Fibroblast of the aortic adventitia (primary cell): ENCODE data around the gene IGSF11. TPM values are rescaled to one million over a fixed set of nuclear protein-coding genes. Genes with fewer than 3 reads are reported as not detected.
A peak's percentile ranks its signal among the peaks of the same experiment; 100 is the strongest.

ENCODE experiments used
- DNase-seq: peaks from one replicate; pipeline ENCODE4 v3.0.0-alpha.2; 2010; ENCODE audit warnings: low read depth
- H3K4me3 ChIP-seq: 2 replicates; pipeline ENCODE4 v1.5.1; 2011; ENCODE audit warnings: low read depth, mild to moderate bottlenecking, control low read depth, low read length, moderate library complexity
- total RNA-seq: library from RNA; depleted of rRNA; stranded (reverse); fragments of >200 nt; gene quantifications from 2 replicates; pipeline ENCODE4 v1.2.3, GENCODE V29; 2012; ENCODE audit warnings: low replicate concordance
- TF ChIP-seq, protein P1 (sequence below): IDR thresholded peaks from 2 replicates; pipeline ENCODE4 v1.5.1; 2011; ENCODE audit warnings: mild to moderate bottlenecking, low read length, control low read depth, inconsistent platforms; ENCODE audit not compliant: insufficient read depth

The IGSF11 gene
- total RNA-seq, 1 donor: not detected

DNA sequence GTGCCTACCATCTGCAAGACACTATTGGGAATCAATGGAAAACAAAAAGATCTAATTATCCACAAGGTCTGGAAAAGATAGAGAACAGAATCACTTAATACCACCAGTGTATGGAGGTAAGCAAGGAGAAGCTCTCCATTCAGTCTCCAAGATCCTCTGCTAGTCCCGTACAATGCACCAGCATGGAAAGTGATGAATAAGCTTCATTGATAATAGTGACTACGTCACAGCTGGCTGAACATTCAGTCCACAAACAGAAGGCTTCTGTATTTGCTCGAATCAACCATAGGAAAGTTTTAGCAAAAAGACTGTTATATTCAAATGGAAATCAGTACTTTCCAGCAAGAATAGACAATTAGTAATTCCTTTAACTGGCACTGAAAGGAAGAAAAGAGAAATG lies 42.9 kb downstream of the IGSF11 start:
- TF ChIP-seq, protein P1, sequence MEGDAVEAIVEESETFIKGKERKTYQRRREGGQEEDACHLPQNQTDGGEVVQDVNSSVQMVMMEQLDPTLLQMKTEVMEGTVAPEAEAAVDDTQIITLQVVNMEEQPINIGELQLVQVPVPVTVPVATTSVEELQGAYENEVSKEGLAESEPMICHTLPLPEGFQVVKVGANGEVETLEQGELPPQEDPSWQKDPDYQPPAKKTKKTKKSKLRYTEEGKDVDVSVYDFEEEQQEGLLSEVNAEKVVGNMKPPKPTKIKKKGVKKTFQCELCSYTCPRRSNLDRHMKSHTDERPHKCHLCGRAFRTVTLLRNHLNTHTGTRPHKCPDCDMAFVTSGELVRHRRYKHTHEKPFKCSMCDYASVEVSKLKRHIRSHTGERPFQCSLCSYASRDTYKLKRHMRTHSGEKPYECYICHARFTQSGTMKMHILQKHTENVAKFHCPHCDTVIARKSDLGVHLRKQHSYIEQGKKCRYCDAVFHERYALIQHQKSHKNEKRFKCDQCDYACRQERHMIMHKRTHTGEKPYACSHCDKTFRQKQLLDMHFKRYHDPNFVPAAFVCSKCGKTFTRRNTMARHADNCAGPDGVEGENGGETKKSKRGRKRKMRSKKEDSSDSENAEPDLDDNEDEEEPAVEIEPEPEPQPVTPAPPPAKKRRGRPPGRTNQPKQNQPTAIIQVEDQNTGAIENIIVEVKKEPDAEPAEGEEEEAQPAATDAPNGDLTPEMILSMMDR: no peak
- H3K4me3 ChIP-seq: no peak overlapping the region
- DNase-seq: no peak

DNA sequence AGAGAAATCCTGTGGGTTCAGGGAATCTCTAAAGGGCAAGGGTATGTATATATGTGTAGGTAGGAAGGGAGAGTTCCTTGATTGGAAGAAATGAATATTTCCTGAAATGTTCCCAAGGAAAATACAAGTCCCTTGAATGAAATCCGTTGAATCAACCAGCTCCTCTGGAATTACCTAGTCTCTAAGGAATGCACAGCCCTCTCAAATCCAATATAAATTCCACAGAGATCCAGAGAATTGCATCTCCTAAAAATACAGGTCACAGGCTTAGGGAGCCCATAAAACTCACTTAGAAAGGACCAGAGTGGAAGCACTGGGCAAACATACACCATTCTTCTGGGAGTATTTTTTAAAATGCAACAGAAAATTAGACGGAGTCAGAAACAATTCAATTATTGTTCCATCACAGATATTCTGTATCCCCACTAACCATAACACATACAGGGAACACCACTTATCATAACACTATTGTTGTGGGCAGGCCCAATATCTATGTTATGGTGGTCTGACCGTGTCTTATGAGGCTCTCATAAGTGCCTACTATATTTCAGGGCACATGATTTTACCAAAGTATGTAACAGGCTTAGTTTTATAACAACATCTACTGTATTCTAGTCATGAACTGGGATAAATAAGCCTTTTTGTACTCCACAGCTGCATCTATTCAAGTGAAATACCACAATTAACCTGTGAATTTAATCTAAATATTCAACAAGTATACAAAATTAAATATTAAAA lies 43.7 kb downstream of the IGSF11 start:
- no peak for DNase-seq
- TF ChIP-seq, protein P1: no peak
- H3K4me3 ChIP-seq: no peak overlapping the region

DNA sequence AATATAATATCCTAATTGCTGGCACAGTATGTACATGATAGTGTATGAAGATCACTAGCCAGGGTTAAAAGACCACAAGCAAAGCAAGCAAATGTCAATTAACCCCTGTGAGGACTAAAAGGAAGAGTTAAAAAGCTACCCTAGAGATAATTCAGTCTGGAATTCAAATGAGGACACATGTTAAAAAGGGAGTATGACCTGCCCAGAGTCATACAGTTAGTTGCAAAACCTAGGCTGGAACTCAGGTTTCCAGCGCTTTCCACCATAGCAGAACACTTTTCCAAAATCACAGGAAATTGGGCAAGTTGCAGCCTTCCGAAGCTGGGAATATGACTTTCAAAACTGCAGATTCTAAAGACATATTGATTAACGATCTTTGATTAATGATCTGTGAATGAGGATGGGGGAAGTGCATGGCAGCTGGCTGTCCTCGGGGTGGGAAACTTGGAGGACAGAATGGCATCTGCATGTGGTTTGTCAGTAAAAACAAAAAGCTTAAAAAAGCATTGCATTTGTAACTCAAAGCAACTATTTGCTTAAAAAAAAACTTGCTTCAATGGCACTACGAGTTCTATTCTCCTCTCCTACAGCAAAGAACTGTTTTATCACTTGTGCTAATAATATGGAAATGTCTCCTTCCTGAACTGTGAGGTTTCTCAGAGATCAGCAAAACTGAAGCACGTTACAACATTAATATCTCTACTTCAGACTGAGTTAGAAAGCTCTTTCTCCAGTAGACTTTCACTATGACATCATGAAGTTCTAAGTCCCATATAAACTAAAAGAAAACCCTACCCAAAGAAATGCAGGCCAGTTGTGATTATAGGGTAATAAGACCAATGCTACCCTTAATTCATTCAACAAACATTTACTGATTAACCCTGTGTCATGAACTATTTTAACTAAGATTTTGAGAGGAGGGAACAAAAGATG lies 46.2 kb downstream of the IGSF11 start:
- no peak overlapping the region for H3K4me3 ChIP-seq
- no peak for DNase-seq
- TF ChIP-seq, protein P1: no peak

DNA sequence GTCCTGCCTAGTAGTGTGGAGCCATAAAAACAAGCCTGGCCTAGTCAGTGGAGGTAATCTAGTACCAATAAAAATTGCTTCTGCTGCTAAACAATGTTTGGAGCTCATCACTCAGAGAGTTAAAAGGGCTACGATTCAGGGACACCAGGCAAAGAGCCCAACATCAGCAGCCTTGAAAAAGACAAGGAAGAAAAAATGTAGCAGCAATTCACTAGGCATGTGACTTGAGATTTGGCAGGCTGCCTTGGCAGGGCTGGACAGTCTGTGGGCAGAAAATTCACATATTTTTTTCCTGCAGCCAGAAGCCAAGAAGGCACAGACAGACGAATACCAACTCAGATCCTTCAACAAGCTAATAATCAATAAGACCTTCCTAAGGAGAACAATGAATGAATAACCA lies 47.2 kb downstream of the IGSF11 start:
- peak; percentile 36 for DNase-seq
- TF ChIP-seq, protein P1: no peak
- H3K4me3 ChIP-seq: no peak overlapping the region

DNA sequence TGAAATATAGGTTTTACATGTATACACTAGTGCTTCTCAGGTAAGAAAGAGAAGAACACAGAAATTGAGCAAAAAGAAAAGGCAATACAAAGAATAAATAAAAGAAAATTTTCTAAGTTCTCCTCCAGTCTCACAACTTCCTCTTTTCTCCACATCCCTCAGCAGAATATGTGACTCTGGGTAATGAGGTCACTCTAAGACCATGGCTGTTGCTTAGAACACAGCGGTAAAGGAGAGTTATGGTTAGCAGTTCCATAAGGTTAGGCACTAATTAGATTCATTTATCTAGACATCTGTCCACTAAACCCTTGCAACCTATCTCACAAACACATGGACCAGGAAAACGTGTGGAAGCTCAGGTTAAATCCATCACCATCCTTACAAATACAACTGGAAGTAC lies 47.9 kb downstream of the IGSF11 start:
- DNase-seq: no peak
- no peak overlapping the region for H3K4me3 ChIP-seq
- TF ChIP-seq, protein P1: no peak

DNA sequence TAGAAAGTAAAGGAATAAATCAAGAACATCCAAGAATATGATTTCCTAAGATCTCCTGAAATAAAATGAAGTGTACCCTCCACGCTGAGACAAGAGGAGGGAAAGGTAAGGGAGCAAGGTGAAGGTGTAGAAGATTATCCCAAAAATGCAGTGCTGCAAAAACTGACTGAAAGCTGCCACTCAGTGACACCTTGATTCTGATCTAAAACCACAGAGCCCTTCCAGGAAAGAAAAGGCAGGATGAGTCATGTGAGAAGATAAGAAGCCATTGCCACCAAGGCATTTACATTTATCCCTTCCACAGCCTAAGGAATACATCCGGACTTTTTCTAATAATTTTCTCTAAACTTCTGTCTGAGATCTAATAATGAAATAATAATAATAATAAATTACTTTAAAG lies 49.9 kb downstream of the IGSF11 start:
- TF ChIP-seq, protein P1: no peak
- no peak for DNase-seq
- H3K4me3 ChIP-seq: no peak overlapping the region
